ENCODE results near the gene ZNF691.

- TF ChIP-seq, protein P1, sequence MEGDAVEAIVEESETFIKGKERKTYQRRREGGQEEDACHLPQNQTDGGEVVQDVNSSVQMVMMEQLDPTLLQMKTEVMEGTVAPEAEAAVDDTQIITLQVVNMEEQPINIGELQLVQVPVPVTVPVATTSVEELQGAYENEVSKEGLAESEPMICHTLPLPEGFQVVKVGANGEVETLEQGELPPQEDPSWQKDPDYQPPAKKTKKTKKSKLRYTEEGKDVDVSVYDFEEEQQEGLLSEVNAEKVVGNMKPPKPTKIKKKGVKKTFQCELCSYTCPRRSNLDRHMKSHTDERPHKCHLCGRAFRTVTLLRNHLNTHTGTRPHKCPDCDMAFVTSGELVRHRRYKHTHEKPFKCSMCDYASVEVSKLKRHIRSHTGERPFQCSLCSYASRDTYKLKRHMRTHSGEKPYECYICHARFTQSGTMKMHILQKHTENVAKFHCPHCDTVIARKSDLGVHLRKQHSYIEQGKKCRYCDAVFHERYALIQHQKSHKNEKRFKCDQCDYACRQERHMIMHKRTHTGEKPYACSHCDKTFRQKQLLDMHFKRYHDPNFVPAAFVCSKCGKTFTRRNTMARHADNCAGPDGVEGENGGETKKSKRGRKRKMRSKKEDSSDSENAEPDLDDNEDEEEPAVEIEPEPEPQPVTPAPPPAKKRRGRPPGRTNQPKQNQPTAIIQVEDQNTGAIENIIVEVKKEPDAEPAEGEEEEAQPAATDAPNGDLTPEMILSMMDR (conservative IDR thresholded peaks at IDR 0.05; ENCODE audit: low read length): no peak
- no peak for TF ChIP-seq EZH2phosphoT487 (IDR thresholded peaks at IDR 0.05; ENCODE audit: borderline replicate concordance)
These were observed 48.4 kb upstream of the ZNF691 start for GRCh38 chr1:42797979-42798378.
